SW 1271 (cell line): ENCODE data around the gene TPH2.

Experiments used
- DNase-seq, 2 experiments: peaks; one replicate each; lab custom pipeline; 2025; lab: John Stamatoyannopoulos, UW

Gene TPH2

GRCh38 chr12:72035625-72036024, 97.0 kb downstream of the TPH2 start:
- DNase-seq, result no peak

GRCh38 chr12:72036393-72036792, 97.7 kb downstream of the TPH2 start:
- no peak for DNase-seq

DNA sequence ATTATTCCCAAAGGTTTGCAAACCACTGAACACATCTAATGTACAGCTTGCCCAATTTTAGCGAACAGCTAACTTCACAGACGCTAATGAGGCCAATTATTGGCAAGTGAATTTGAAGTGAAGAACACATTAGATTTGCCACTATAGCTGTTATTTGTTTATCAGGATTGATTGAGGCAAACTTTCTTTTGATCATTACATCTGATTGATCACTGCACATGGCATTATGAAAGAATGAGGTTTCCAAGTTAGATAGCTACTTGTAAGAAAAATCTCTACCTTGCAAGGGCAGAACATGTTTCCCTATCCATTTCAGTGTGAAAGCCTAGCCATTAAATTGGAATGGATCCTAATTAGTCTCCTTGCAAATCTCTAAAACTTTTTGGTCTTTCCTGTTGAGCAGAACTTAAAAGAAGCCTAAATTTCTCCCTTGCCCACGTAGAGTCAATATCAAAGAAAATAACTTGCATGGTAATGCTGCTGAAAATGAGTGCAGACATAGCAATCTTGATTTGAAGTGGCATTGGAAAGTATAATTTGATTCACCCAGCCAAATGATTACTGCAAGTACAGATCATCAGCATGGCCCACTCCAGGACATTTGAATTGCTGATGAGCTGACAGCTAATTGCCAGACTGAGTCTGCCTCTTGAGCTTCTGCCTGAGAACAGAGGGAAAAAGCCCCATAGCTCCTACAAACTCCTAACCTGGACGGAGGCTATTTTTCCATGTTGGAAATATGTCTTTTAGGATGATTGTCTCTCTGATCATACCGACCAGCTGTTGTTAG, 98.6 kb downstream of the TPH2 start:
- DNase-seq, result no peak

DNA sequence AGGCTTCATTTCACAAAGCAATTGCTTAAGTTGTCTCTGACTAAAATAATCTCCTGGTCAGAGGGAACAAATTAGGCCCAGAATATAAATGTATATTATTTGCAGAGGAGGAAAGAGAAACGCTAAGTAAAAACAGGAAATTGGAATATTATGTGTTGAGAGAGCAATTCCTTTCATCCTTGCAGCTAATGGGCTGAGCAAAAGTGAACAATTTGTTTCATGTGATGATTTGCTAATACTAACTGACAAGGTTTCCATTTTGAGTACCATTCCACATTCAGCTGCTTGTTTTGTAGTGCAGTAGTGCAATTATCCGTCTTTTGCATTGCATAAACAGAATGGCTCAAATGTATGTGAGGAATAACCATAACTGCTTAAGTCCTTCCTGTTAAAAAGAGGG, 103.2 kb downstream of the TPH2 start:
- DNase-seq, result no peak

DNA sequence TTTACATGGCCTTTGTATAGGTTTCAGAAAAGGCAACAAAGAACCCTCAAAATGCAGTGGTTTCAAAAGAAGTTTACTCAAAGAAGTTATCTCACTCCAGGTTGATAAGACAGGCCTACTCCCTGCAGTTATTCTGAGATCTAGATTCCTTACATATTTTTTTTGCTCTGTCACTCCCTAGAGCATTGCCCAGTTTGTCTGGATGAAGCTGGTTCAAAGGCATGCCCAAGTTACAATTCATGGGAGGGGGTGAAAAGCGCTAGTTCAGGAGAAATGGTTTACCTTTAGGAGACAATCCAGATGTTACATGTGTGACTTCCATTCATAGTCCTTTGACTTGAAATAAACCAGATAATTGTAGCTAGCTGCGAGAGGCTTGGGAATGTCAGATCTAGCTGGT, 115.0 kb downstream of the TPH2 start:
- DNase-seq, result no peak

- no peak for DNase-seq
These were observed 115.9 kb downstream of the TPH2 start for GRCh38 chr12:72054511-72054910.

DNA sequence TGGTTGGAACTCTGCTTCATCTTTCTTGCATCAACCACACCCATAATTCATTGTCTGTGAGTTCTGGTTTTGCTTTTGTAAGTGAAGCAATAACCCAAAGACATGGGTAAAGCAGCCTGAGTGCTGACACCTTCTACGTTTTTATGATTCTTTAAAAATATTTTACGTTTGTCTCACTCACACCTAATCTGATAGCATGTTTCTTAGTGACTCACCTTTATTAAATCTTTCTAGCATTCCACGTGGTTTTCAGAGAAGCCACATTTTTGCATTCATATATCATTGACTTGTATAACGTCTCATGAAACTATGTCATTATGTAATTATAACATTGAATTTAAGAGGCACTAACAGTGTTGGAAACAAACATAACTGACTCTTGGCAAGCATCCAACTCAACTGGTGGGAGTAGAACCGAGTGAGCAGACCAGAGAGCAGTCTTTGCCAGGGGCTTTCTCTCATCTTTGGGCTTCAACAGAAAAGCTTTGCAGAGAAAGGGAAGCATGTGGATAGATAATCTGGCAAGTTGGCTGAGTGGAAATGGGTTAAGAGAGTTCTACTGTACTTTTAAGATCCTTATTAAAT, 118.8 kb downstream of the TPH2 start:
- DNase-seq, result peak in 1 of 2 experiments; percentile 28

- no peak for DNase-seq
These were observed 124.4 kb downstream of the TPH2 start for GRCh38 chr12:72063073-72063472.

GRCh38 chr12:72071030-72071429, 132.4 kb downstream of the TPH2 start:
- no peak for DNase-seq

GRCh38 chr12:72072592-72073212, 134.1 kb downstream of the TPH2 start:
- no peak for DNase-seq

DNA sequence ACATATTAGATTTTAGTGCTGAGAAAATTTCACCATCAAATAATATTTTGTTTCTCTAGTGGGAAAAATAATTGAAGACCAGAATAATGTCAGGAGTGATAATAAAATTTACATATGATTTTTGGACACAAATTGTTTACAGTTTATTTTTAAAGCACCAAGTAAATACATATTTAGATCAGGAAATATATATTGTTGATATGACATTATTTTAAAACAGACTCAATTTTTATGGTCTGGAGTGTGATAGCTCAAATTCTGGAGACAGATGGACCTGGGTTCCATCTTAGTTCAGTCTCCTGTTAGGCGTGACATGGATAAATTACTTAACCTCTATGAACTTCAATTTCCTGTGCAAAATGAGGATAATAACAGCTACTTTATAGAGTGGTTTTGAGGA, 135.4 kb downstream of the TPH2 start:
- no peak for DNase-seq

- no peak for DNase-seq
These were observed 136.3 kb downstream of the TPH2 start for GRCh38 chr12:72074956-72075355.

DNA sequence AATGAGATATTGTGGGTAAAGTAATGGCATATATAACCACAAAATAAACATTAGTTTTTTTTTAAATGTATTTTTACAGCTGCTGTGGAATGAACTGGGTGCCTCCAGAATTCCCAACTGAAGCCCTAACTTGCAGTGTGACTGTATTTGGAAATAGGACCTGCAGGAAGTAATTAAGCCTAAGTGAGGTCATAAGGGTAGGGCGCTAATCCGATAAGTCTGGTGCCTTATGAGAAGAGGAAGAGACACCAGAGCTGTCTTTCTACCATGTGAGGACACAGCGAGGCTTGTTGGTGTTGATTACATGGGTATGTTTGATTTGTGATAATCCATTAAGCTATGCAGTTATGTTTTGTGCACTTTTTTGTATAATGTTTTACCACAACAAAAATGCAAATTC, 136.8 kb downstream of the TPH2 start:
- DNase-seq, result no peak

GRCh38 chr12:72075891-72076557, 137.4 kb downstream of the TPH2 start:
- no peak for DNase-seq

GRCh38 chr12:72076558-72076915, 137.9 kb downstream of the TPH2 start:
- DNase-seq, result no peak

DNA sequence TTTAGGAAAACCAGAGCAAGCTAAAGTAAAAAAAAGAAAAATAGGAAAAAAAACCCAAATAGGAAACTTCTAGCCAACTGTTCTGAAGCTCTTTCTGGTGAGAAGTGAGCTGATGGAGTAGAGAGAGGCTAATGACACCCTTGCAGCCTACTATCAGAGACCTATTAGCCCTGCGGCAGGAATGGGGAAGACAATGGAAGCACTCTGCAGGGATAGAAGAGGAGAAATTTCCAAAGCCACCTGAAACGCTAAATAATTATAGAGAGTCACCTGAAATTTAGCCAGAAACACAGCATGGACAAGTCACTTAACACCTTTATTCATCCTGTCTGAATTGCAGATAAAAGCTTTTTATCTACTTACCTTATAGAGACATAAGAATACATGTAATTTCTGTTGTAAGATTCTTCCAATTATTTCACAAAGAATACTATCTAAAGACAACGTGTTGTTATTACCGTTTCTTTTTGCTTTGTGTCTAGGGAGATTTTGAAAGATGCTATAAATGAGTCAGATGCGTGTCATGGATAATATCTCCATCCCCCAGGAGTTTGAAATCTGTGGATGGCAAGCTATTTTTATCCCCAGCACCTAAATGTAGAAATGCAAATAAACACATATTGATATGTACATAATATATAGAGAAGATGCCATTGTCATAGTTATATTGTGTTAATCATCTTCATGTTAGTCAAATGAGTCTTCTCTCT, 138.6 kb downstream of the TPH2 start:
- DNase-seq, result no peak

- no peak for DNase-seq
These were observed 143.1 kb downstream of the TPH2 start for GRCh38 chr12:72081777-72082176.
